HuH-7 (cell line): Measurements from ENCODE around the gene TASOR.

Source experiments
- DNase-seq: peaks from one replicate; pipeline ENCODE4 v3.0.0; 2011; ENCODE audit warnings: low spot score

TASOR gene

DNA sequence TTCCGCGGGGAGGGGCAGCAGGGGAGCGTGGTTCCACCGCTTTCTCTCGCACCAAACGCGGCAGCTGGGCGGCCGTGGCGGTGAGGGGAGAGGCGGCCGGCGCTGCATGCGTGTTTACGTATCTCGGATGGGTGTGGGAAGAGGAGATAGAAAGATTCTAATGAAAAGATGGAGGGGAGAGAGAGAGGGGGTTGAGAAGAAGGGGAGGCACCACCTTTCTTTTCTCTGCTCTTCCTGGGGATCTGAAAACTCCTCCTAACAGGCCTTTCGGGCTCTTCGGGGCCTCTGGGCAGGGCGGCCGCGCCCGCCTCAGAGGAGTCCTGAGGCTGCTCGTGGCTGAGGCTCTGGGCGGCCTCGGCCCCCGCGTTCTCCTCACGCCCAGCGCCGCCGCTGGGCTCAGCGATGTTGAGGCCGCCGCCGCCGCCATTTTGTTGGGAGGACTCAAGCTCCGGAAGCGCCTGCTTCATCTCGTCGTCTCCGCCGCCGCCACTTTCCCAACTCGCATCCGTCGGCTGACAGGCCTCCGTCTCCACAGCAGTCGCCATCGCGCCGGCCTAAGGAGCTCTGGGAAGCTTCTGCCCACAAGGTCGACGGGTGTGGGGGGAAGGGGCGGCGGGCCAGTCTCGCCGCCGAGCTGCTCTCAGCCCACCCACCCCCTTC, 473 bp downstream of the TASOR start:
- DNase-seq = peak; percentile 32

DNA sequence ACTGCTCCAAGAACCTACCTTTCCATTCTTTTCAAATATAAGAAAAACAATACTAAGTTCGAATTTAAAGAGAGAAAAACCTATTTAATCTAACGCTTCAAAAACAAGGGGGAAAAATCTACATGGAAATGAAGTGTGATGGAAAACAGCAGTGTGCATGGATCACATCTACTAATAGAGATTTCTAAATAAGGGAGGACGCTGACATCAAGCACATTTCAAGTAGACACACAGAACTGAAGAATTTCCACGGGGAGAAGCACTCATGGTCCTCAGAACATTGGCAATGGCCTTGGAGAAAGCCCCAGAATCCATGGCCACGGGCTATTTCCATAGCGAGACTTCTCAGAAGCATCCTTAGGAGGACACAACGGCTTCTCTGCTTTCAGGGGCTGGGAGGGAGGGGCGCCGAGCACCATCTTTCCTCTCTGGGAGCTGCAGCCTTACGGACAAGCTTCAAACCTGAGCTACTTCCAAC, 1.0 kb downstream of the TASOR start:
- DNase-seq = no peak

DNA sequence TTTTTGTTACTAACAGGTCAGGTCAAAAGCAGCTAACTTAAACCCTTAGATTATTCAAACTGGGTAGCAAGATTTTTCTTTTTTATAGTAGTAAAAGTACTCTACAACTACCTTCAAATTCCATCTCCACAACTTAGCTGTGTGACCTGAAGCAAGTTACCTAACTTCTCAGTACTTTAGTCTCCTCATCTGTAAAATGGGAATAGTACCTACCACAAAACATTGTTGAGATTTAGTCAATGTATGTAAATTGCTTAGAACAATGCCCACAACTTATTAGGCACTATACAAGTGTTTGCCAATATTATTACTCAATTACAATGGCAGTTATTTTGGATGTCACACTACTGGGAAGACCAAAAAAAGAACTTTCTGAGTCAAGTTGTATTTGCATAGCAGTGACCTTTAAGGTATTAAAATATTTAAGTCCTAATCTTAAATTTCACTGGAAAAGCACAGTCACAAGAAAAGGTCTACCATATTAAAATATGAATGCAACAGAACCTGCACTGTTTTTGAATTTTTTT, 2.9 kb downstream of the TASOR start:
- DNase-seq = no peak

DNA sequence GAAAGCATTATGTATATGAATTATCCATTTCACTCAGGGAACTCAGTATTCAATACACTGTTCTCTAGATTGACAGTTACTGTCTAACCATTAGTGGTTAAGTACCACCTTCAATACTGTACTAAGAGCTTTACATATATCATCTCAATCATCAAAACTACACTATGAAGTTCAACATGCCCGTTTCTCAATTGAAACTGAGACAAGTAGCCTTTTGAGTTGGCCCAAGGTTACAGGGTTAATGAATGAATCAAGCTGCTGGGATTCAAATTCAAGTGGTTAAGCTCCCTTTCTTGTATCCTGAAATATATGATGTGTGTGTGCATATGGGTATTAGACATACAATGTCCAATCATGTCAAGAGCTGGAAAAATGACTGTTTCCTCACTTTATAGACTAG, 5.8 kb downstream of the TASOR start:
- DNase-seq = no peak

DNA sequence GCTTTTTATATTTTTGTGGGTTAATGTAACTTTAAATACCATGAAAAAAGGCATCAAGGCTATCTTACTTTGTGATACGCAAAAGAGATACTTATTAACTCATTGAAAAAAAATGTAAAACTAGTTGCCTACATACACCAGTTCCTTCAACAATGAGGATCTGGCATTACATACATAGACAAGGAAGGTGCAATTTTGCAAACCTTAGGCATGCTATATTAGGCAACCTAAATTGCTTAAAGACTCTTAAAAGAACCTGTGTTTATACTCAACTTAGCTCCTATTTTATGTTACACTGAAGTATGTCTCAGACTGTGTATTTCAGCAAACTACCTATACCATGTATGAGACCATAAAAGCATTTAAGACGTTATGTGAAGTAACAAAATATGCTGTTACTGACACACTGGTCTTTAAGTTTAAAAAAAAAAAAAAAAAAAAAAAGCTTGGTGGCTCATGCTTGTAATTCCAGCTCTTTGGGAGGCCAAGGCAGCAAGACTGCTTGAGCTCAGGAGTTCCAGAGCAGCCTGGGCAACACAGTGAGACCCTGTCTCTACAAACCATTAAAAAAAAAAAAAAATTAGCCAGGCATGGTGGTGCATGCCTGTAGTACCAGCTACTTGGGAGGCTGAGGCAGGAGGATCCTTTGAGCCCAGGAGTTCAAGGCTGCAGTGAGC, 9.1 kb downstream of the TASOR start:
- no peak for DNase-seq

DNA sequence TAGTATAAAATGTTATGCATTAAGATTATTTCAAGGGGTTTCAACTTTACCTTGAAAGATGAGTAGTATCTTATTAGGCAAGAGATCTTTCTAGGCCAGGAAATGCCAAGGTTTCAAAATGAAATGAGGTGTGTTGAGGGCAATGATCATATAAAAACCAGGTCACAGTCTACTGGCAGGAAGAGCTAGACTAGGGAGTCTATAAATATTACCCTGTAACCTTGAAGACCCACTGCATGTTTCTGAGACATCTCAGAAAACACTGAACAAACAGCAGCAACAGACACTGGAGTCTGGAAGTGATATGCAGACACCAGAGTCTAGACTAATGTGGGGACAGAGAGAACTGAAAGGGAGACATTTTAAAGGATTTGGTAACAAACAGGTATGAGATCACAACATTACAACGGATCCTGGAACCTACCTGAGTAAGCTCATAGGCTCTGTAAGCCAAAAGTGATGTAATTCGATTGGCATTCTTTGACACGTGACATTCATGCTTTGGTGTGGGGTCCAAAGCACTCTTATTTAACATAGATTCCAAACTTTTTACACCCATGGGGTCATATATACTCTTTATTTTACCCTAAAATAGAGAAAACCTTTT, 15.0 kb downstream of the TASOR start:
- DNase-seq = no peak

DNA sequence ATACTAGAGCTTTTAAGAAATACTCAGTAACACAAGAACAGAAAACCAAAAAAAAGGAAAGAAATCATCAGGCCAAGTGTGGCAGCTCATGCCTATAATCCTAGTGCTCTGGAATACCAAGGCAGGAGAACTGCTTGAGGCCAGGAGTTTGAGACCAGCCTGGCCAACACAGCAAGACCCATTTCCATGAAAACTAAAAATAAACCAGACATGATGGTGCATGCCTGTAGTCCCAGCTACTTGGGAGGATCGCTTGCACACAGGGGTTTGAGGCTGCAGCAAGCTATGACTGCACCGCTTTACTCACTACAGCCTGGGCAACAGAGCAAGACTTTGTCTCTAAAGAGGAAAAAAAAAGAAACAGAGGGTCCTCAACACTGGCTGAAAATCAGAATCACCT, 18.2 kb downstream of the TASOR start:
- DNase-seq = no peak

DNA sequence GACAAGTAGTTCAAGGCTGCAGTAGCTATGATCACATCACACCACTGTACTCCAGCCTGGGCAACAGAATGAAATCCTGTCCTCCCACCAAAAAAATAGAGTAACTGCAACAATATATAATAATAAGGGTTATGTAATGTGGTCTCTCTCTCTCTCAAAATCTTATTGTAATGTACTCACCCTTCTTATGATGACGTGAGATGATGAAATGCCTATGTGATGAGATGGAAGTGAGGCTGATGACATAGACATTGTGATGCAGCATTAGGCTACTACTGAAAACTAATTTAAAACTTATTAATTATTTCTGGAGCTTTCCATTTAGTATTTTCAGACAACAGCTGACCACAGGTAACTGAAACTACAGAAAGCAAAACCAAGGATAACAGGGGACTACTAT, 27.4 kb downstream of the TASOR start:
- no peak for DNase-seq

DNA sequence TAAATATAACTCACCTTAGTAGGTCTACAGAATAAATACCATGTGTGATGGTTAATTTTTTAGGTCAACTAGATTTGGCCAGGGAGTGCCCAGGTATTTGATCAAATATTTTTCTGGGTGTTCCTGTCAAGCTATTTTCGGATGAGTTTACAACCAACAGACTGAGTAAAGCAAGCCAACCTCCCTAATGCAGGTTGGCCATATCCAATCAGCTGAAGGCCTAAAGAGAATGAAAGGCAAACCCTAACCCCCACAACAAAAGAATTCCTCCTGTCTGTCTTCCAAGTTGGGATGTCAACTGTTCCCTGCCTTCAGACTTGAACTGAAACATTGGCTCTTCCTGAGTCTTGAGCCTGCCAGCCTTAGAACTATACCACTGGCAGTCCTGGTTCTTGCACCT, 28.6 kb downstream of the TASOR start:
- DNase-seq = no peak

DNA sequence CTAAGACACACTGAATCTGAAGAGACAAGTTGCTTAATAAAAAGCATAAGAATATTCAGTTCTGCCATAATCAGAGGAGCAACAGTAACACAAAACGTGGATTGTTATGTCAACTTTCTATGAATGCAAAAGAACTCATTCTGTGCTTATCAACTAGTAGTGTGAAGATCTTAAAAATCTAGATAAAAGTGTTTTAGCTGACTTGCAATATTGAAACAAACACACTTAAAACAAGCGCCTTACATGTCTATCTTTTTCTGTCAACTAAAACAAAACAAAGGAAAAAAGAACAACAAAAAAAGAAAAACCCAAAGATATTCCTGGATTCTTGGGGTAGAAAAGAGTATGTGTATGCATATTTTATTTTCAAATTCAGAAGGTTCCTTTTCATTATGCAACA, 37.7 kb downstream of the TASOR start:
- DNase-seq = no peak

DNA sequence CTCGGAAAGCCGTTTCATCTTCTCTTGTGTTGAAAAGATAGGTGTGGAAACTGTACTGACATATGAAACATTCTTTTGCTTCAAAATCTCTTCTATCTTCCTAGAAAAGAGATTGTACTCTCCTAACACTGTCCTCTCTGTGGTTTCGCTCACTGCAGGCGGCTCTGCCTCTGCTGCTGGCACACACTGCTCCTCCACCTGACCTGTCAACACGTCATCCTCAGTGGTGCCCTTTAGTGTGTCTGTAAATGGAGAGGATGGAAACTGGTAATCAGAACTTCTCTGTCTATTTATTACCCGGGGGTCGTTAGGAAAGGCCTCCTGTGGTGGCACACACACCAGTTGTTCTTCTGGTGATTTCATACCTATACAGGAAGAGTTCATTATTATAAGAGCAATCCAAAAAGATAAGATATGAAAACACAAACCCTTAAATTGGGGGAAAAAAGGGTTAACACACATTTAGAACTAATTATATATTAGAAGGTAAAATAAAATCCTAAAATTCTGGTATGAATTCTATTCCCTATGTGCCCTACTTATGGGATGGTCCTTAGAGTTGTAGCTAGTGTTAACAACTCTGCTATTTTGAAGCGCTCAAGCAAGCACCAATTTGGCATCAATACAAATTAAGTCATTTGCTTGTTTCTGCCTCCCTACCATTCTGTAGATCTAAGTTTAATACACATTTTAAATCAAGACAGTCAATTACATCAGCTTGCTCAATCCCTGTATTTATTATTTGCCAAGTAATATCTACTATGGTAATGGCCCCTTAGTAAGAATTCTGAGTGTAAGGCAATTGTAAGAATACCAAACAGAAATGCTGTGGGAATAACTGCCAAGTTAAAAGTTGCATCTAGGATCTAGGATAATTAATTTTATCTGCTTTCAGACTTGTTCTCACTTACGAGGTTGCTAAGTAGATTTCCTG, 49.2 kb downstream of the TASOR start:
- no peak for DNase-seq
